H1 (cell line): ENCODE results near the gene PRKCH. TPM values are rescaled to one million over a fixed set of nuclear protein-coding genes. Genes with fewer than 3 reads are reported as not detected.

ENCODE experiments used
- EZH2 ChIP-seq: fragments of 200-600 bp; sonication (generic); IDR thresholded peaks from 2 replicates; pipeline ENCODE4 v1.7.1; 2012; ENCODE audit warnings: low read depth, mild to moderate bottlenecking, moderate library complexity, low read length, inconsistent platforms; ENCODE audit not compliant: severe bottlenecking
- NANOG ChIP-seq: IDR thresholded peaks from 2 replicates; pipeline ENCODE4 v1.6.1; 2011; ENCODE audit warnings: low read length, low read depth, mild to moderate bottlenecking, inconsistent platforms; ENCODE audit not compliant: insufficient read depth, poor library complexity, severe bottlenecking
- polyA plus RNA-seq, 7 experiments: library from polyadenylated mRNA; depleted of rRNA in 3 of 7; stranded (reverse) in 5 of 7; unstranded in 2 of 7; fragments of >200 nt in 5 of 7; fragments of 200-250 nt in 2 of 7; gene quantifications; 1 replicate in 5 of 7; 2 replicates in 1 of 7; 4 replicates in 1 of 7; pipeline versions ENCODE4 v1.2.1 to v1.2.3, GENCODE V29; 2011 to 2013; ENCODE audit warnings: missing spikeins in 2 of 7, mixed read lengths in 2 of 7
- total RNA-seq: library from RNA; stranded (reverse); fragmentation: NEBNext Ultra II Directional; extraction: Animal tissue kit (Norgen Biotek cat#: 25700); gene quantifications from 2 replicates; pipeline ENCODE4 v1.2.1, GENCODE V29; 2021
- TF ChIP-seq, protein P1 (sequence below): IDR thresholded peaks from 2 replicates; pipeline ENCODE4 v1.6.1; 2012; ENCODE audit warnings: low read length, inconsistent platforms

The PRKCH gene
- total and polyA plus RNA-seq, 2 of the 8 experiments (the other 6 are each of a cell fraction or from before 2014, with no cell fraction given): 6.4 to 7.0 TPM

DNA sequence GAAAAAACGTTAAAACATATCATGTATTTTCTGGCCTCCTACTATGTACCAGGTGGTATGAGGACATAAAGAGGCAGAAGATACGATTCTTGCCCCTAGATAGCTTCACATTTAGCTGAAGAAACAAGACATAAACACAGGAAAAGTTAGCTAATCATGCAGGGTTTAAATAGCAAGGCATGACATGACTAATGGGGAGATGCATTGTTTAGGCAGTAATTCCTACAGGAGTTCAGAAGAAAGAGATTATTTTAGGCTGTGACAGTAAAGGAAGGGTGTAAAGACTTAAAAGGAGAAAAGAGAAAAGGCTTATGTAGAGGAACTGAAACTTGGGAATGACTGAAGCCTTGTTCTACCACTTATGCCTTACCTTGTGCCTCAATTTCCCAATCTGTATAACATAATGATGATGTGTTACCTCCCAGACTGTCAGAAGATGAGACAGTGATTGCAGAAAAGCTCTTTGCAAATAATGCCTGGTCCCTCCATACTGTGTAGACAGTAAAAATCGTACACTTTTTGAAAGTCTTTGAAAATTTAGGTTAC lies 44.4 kb downstream of the PRKCH start (continued):
- TF ChIP-seq, protein P1, sequence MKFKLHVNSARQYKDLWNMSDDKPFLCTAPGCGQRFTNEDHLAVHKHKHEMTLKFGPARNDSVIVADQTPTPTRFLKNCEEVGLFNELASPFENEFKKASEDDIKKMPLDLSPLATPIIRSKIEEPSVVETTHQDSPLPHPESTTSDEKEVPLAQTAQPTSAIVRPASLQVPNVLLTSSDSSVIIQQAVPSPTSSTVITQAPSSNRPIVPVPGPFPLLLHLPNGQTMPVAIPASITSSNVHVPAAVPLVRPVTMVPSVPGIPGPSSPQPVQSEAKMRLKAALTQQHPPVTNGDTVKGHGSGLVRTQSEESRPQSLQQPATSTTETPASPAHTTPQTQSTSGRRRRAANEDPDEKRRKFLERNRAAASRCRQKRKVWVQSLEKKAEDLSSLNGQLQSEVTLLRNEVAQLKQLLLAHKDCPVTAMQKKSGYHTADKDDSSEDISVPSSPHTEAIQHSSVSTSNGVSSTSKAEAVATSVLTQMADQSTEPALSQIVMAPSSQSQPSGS: no peak
- TF ChIP-seq NANOG: no peak
- no peak for TF ChIP-seq EZH2
